Activated gamma-delta T cell treated with Interleukin-2 at 50 U/mL for 16 hours (primary cell): Measurements from ENCODE around the gene NCAPG2.

ENCODE experiments used
- DNase-seq: peaks from one replicate; pipeline ENCODE4 v3.0.0-alpha.2; 2020

Gene NCAPG2

GRCh38 chr7:158733775-158734494 is 29.3 kb upstream of the NCAPG2 start:
- no peak for DNase-seq

GRCh38 chr7:158733220-158733519 is 28.6 kb upstream of the NCAPG2 start:
- DNase-seq: no peak

- no peak for DNase-seq
These were observed 28.1 kb upstream of the NCAPG2 start for GRCh38 chr7:158732494-158733219.

GRCh38 chr7:158731761-158732160 is 27.2 kb upstream of the NCAPG2 start:
- DNase-seq: no peak

- no peak for DNase-seq
These were observed 26.1 kb upstream of the NCAPG2 start for GRCh38 chr7:158730383-158731346.

- no peak for DNase-seq
These were observed 25.2 kb upstream of the NCAPG2 start for GRCh38 chr7:158729646-158730382.

- no peak for DNase-seq
These were observed 24.5 kb upstream of the NCAPG2 start for GRCh38 chr7:158728911-158729645.

- no peak for DNase-seq
These were observed 23.1 kb upstream of the NCAPG2 start for GRCh38 chr7:158727690-158728089.

GRCh38 chr7:158726277-158726807 is 21.7 kb upstream of the NCAPG2 start:
- no peak for DNase-seq

- DNase-seq: no peak
These were observed 20.8 kb upstream of the NCAPG2 start for GRCh38 chr7:158725506-158725800.

- no peak for DNase-seq
These were observed 20.3 kb upstream of the NCAPG2 start for GRCh38 chr7:158724658-158725505.

GRCh38 chr7:158723714-158724385 is 19.2 kb upstream of the NCAPG2 start:
- DNase-seq: no peak

GRCh38 chr7:158723266-158723665 is 18.7 kb upstream of the NCAPG2 start:
- DNase-seq: no peak

GRCh38 chr7:158722574-158723237 is 18.1 kb upstream of the NCAPG2 start:
- DNase-seq: no peak

GRCh38 chr7:158720112-158720511 is 15.5 kb upstream of the NCAPG2 start:
- no peak for DNase-seq

GRCh38 chr7:158716802-158717201 is 12.2 kb upstream of the NCAPG2 start:
- DNase-seq: no peak

- DNase-seq: no peak
These were observed 6.1 kb upstream of the NCAPG2 start for GRCh38 chr7:158710651-158711102.

- DNase-seq: no peak
These were observed 3.0 kb upstream of the NCAPG2 start for GRCh38 chr7:158707610-158708009.

GRCh38 chr7:158706710-158707590 is 2.3 kb upstream of the NCAPG2 start:
- DNase-seq: no peak
